ENCODE measurements around the gene CBFB.

Gene CBFB

GRCh38 chr16:67055712-67056487 is 27.0 kb downstream of the CBFB start:
- H3K27me3 ChIP-seq (ENCODE audit: insufficient read depth, low read length, poor library complexity): no peaks in the 10 kb centered on the region
- H3K4me1 ChIP-seq (ENCODE audit: insufficient read depth, low read length): peaks cover 15% of the 10 kb centered on the region
- H2AFZ ChIP-seq (ENCODE audit: low read depth, low read length): no peak overlapping the region
- H3K9me3 ChIP-seq (ENCODE audit: insufficient read depth, low read length, severe bottlenecking): no peaks in the 10 kb centered on the region
- H3K79me2 ChIP-seq (ENCODE audit: insufficient read depth, low read length): peaks cover 97% of the 10 kb centered on the region
- no peak overlapping the region for H3K9ac ChIP-seq (ENCODE audit: low read depth, low read length)
- no peak for ATAC-seq (ENCODE audit: insufficient read depth, low read depth)
- H3K36me3 ChIP-seq (ENCODE audit: insufficient read depth, low read length): peaks cover 57% of the 10 kb centered on the region
- H4K20me1 ChIP-seq (ENCODE audit: insufficient read depth, low read length): peaks cover 74% of the 10 kb centered on the region; the same call in 1 of the 2 replicates
- DNase-seq: no peak
- no peak overlapping the region for H3K4me2 ChIP-seq (ENCODE audit: insufficient read depth, low read length)
- TF ChIP-seq CTCF (IDR thresholded peaks at IDR 0.05; ENCODE audit: borderline replicate concordance, extremely low read depth, low read length, poor library complexity, severe bottlenecking) (no peak), EZH2 (IDR thresholded peaks at IDR 0.05; ENCODE audit: borderline replicate concordance, low read depth, low read length, severe bottlenecking) (no peak)
- no peak overlapping the region for H3K27ac ChIP-seq (ENCODE audit: low read length)
- H3K4me3 ChIP-seq (ENCODE audit: low read depth in 1 of 2, low read length in 2 of 2): no peak overlapping the region

- DNase-seq: no peak
- ATAC-seq (ENCODE audit: insufficient read depth, low read depth): peak; percentile 88
- no peaks in the 10 kb centered on the region for H3K9me3 ChIP-seq (ENCODE audit: insufficient read depth, low read length, severe bottlenecking)
- H3K9ac ChIP-seq (ENCODE audit: low read depth, low read length): no peak overlapping the region; the same call in 1 of the 2 replicates
- no peaks in the 10 kb centered on the region for H3K27me3 ChIP-seq (ENCODE audit: insufficient read depth, low read length, poor library complexity)
- H3K79me2 ChIP-seq (ENCODE audit: insufficient read depth, low read length): peaks cover 96% of the 10 kb centered on the region
- no peak overlapping the region for H3K4me3 ChIP-seq (ENCODE audit: low read depth in 1 of 2, low read length in 2 of 2)
- H4K20me1 ChIP-seq (ENCODE audit: insufficient read depth, low read length): peaks cover 38% of the 10 kb centered on the region; the same call in 1 of the 2 replicates
- no peak overlapping the region for H2AFZ ChIP-seq (ENCODE audit: low read depth, low read length)
- no peak for TF ChIP-seq EZH2 (IDR thresholded peaks at IDR 0.05; ENCODE audit: borderline replicate concordance, low read depth, low read length, severe bottlenecking)
- peaks cover 56% of the 10 kb centered on the region for H3K36me3 ChIP-seq (ENCODE audit: insufficient read depth, low read length)
- no peak overlapping the region for H3K4me2 ChIP-seq (ENCODE audit: insufficient read depth, low read length)
- H3K4me1 ChIP-seq (ENCODE audit: insufficient read depth, low read length): peaks cover 22% of the 10 kb centered on the region
- H3K27ac ChIP-seq (ENCODE audit: low read length): peak overlapping the region; percentile 47
Observed at GRCh38 chr16:67063008-67063407, 34.1 kb downstream of the CBFB start.

- Histone ChIP-seq H3K27ac (ENCODE audit: low read length) (no peak overlapping the region), H3K79me2 (ENCODE audit: insufficient read depth, low read length) (peaks cover 56% of the 10 kb centered on the region), H3K36me3 (ENCODE audit: insufficient read depth, low read length) (peaks cover 80% of the 10 kb centered on the region)
Observed at GRCh38 chr16:67068212-67068753, 39.3 kb downstream of the CBFB start.

More at GRCh38 chr16:67068212-67068753, 39.3 kb downstream of the CBFB start:
- ATAC-seq (ENCODE audit: insufficient read depth, low read depth) (no peak), DNase-seq (no peak)
- TF ChIP-seq EZH2 (IDR thresholded peaks at IDR 0.05; ENCODE audit: borderline replicate concordance, low read depth, low read length, severe bottlenecking) (no peak), CTCF (IDR thresholded peaks at IDR 0.05; ENCODE audit: borderline replicate concordance, extremely low read depth, low read length, poor library complexity, severe bottlenecking) (no peak)
- H3K9me3 ChIP-seq (ENCODE audit: insufficient read depth, low read length, severe bottlenecking): no peaks in the 10 kb centered on the region
- H3K4me2 ChIP-seq (ENCODE audit: insufficient read depth, low read length): no peak overlapping the region
- no peak overlapping the region for H3K4me3 ChIP-seq (ENCODE audit: low read depth in 1 of 2, low read length in 2 of 2)
- no peak overlapping the region for H3K9ac ChIP-seq (ENCODE audit: low read depth, low read length)
- peaks cover 3% of the 10 kb centered on the region; the same call in 1 of the 2 replicates for H3K4me1 ChIP-seq (ENCODE audit: insufficient read depth, low read length)
- H4K20me1 ChIP-seq (ENCODE audit: insufficient read depth, low read length): peaks cover 24% of the 10 kb centered on the region; the same call in 1 of the 2 replicates
- H3K27me3 ChIP-seq (ENCODE audit: insufficient read depth, low read length, poor library complexity): no peaks in the 10 kb centered on the region
- H2AFZ ChIP-seq (ENCODE audit: low read depth, low read length): no peak overlapping the region
